K562 (cell line): ENCODE measurements around the gene SSTR5. TPM values are rescaled to one million over a fixed set of nuclear protein-coding genes. Genes with fewer than 3 reads are reported as not detected.

Source experiments
- ATAC-seq: fragments of 200-7000 bp; cut with Tn5 transposase; 3 replicates; pipeline ENCODE4 v1.9.1; 2020; ENCODE audit warnings: moderate library complexity
- BruUV-seq: library from RNA; stranded (reverse); fragments of 400-500 nt; replicated peaks from 2 replicates; lab custom pipeline; 2021; lab: Mats Ljungman, UMichigan
- CTCF ChIA-PET: fragments of 300-600 bp; formaldehyde crosslinking; extraction: SDS; loops from one replicate; lab custom pipeline; 2021; ENCODE audit warnings: low intra/inter-chr PET ratio; lab: Yijun Ruan, JAX
- POLR2A ChIA-PET: fragments of 300-600, 350-650 bp; sonication (Branson Sonifier 250); formaldehyde crosslinking; extraction: SDS; loops from one replicate; lab custom pipeline; 2021; ENCODE audit warnings: antibody characterized with exemption, inconsistent platforms; lab: Yijun Ruan, JAX
- DNase-seq, 4 experiments: peaks; one replicate each; pipeline versions ENCODE4 v3.0.0 to v3.0.0-alpha.2; 2011 to 2018; ENCODE audit warnings: low spot score in 3 of 4, mixed read lengths in 3 of 4; ENCODE audit errors: extremely low read depth in 1 of 4
- FAIRE-seq: peaks from 2 replicates; lab custom pipeline; 2011; peaks lifted over from hg19 to GRCh38; lab: Jason Lieb, UNC
- H2AFZ ChIP-seq: 2 replicates; pipeline ENCODE4 v1.6.0; 2011; ENCODE audit warnings: low read depth, low read length, control low read depth, inconsistent platforms
- H3K27ac ChIP-seq: fragments of 200-600 bp; 3 replicates; pipeline ENCODE4 v1.8.0; 2011; ENCODE audit warnings: low read depth, mild to moderate bottlenecking, control low read depth, inconsistent platforms, low read length, moderate library complexity, mixed read lengths; ENCODE audit errors: extremely low read depth
- H3K27me3 ChIP-seq, 2 experiments: fragments of 300-600 bp in 1 of 2; 2 replicates in 1 of 2; 3 replicates in 1 of 2; pipeline versions ENCODE4 v1.6.0 to v1.8.0; 2011; ENCODE audit warnings: inconsistent platforms in 2 of 2, low read length in 2 of 2, mild to moderate bottlenecking in 1 of 2, mixed read lengths in 1 of 2, moderate library complexity in 1 of 2; ENCODE audit not compliant: control insufficient read depth in 2 of 2, insufficient read depth in 2 of 2
- H3K36me3 ChIP-seq: fragments of 300-600 bp; 3 replicates; pipeline ENCODE4 v1.8.0; 2011; ENCODE audit warnings: mild to moderate bottlenecking, low read length, inconsistent platforms; ENCODE audit not compliant: control insufficient read depth, insufficient read depth
- H3K4me1 ChIP-seq, 2 experiments: fragments of 200-600 bp in 1 of 2; replicated peaks in 1 of 2; 2 replicates in 1 of 2; 3 replicates in 1 of 2; pipeline versions ENCODE4 v1.5.1 to v1.8.0; 2011; ENCODE audit warnings: inconsistent platforms in 2 of 2, low read length in 2 of 2, mild to moderate bottlenecking in 1 of 2, mixed read lengths in 1 of 2, moderate library complexity in 1 of 2; ENCODE audit not compliant: control insufficient read depth in 2 of 2, insufficient read depth in 2 of 2
- H3K4me2 ChIP-seq: 2 replicates; pipeline ENCODE4 v1.6.1; 2011; ENCODE audit warnings: low read length, control low read depth, inconsistent platforms, mixed read lengths; ENCODE audit not compliant: insufficient read depth
- H3K4me3 ChIP-seq: fragments of 200-600 bp; sonication (generic), shearing (Covaris generic); 2 replicates; pipeline ENCODE4 v1.5.1; 2016; ENCODE audit warnings: control low read depth, inconsistent platforms
- H3K79me2 ChIP-seq: fragments of 200-600 bp; 3 replicates; pipeline ENCODE4 v1.8.0; 2011; ENCODE audit warnings: low read length, inconsistent platforms; ENCODE audit not compliant: control insufficient read depth, insufficient read depth
- H3K9ac ChIP-seq, 2 experiments: 2 replicates each; pipeline versions ENCODE4 v1.6.0 to v1.6.1; 2011; ENCODE audit warnings: low read depth in 2 of 2, low read length in 2 of 2, control low read depth in 1 of 2, inconsistent platforms in 1 of 2, mild to moderate bottlenecking in 1 of 2, mixed read lengths in 1 of 2; ENCODE audit not compliant: insufficient read depth in 1 of 2
- H3K9me1 ChIP-seq: one replicate; pipeline ENCODE4 v1.6.0; 2011; ENCODE audit warnings: inconsistent platforms, mild to moderate bottlenecking, low read length, moderate library complexity; ENCODE audit not compliant: control insufficient read depth, insufficient read depth
- H3K9me3 ChIP-seq: replicated peaks from 2 replicates; pipeline ENCODE4 v1.5.1; 2011; ENCODE audit warnings: low read depth, low read length, inconsistent platforms; ENCODE audit not compliant: control insufficient read depth, insufficient read depth
- H4K20me1 ChIP-seq: replicated peaks from 2 replicates; pipeline ENCODE4 v1.6.1; 2011; ENCODE audit warnings: low read length, inconsistent platforms, mixed read lengths; ENCODE audit not compliant: control insufficient read depth, insufficient read depth
- CBX8 ChIP-seq: fragments of 200-600 bp; sonication (generic); IDR thresholded peaks from 2 replicates; pipeline ENCODE4 v1.6.1; 2012; ENCODE audit warnings: borderline replicate concordance, mixed run types, low read depth, mild to moderate bottlenecking, moderate library complexity, mixed read lengths, low read length, control low read depth, inconsistent platforms; ENCODE audit not compliant: poor library complexity, severe bottlenecking; ENCODE audit errors: extremely low read depth
- FOXA1 ChIP-seq: fragments of 450-650 bp; IDR thresholded peaks from 2 replicates; pipeline ENCODE4 v1.6.1; 2016; ENCODE audit warnings: mild to moderate bottlenecking, borderline replicate concordance
- NCOA6 ChIP-seq: fragments of 450-650 bp; IDR thresholded peaks from 2 replicates; pipeline ENCODE4 v1.6.1; 2017; ENCODE audit warnings: mild to moderate bottlenecking
- RB1 ChIP-seq: fragments of 450-650 bp; IDR thresholded peaks from 2 replicates; pipeline ENCODE4 v1.6.1; 2017; ENCODE audit warnings: low read depth, mild to moderate bottlenecking
- SRSF9 ChIP-seq: fragments of 200-400 bp; formaldehyde crosslinking; IDR thresholded peaks from 2 replicates; pipeline ENCODE4 v1.6.1; 2017; ENCODE audit warnings: low read depth, low read length, borderline replicate concordance
- TEAD1 ChIP-seq, 2 experiments: fragments of 450-650 bp in 1 of 2; sonication (generic) in 1 of 2; formaldehyde crosslinking; IDR thresholded peaks; 2 replicates each; pipeline versions ENCODE4 v1.4.0 to v1.8.0; 2020 to 2022; ENCODE audit warnings: mild to moderate bottlenecking in 2 of 2, missing genetic modification reagents in 1 of 2
- ZC3H11A ChIP-seq: IDR thresholded peaks from 2 replicates; pipeline ENCODE4 v1.6.1; 2012; ENCODE audit warnings: low read depth, low read length, improper control_type of control experiment
- ZNF239 ChIP-seq: fragments of 250-450 bp; sonication (Bioruptor Pico); IDR thresholded peaks from 2 replicates; pipeline ENCODE4 v1.4.0; 2020; ENCODE audit warnings: mild to moderate bottlenecking
- WGBS: fragments of 100-300 bp; shearing (Covaris generic); methylation state at CpG from one replicate; pipeline ENCODE4 v1.1.6; 2016; ENCODE audit warnings: low coverage, mixed read lengths; ENCODE audit not compliant: insufficient coverage; ENCODE audit errors: missing lambda C conversion rate; 5-methylcytosine and 5-hydroxymethylcytosine counted together
- in situ Hi-C: fragments of 300-500 bp; cut with MboI; formaldehyde crosslinking; loops from 4 replicates; pipeline ENCODE4 v1.15.0; 2018; ENCODE audit warnings: inconsistent platforms, mixed read lengths
- intact Hi-C: fragments of 100-400 bp; cut with micrococcal nuclease; formaldehyde crosslinking; loops from 2 replicates; pipeline ENCODE4 v1.14.2; 2022
- polyA plus RNA-seq, 8 experiments: library from polyadenylated mRNA; depleted of rRNA in 4 of 8; stranded (reverse) in 5 of 8; unstranded in 3 of 8; fragments of >200 nt; fragmentation: Nextera tagmentation in 2 of 8; fragmentation: Illumina TruSeq in 1 of 8; extraction: Ambion mirVana in 2 of 8; extraction: Trizol in 1 of 8; gene quantifications; 2 replicates each; pipeline versions ENCODE4 v1.2.1 to v1.2.3, GENCODE V29; 2011 to 2014; ENCODE audit warnings: inconsistent platforms in 1 of 8, missing spikeins in 1 of 8
- total RNA-seq, 7 experiments: library from RNA; depleted of rRNA in 6 of 7; stranded (reverse); fragments of >200 nt in 6 of 7; fragmentation: Illumina TruSeq in 2 of 7; extraction: Trizol in 2 of 7; gene quantifications; 2 replicates each; pipeline versions ENCODE4 v1.2.1 to v1.2.3, GENCODE V29; 2011 to 2021; ENCODE audit warnings: low replicate concordance in 1 of 7
- TF ChIP-seq, protein P1 (sequence below): fragments of 250-450 bp; sonication (Bioruptor Pico); IDR thresholded peaks from 2 replicates; pipeline ENCODE4 v1.9.0; 2021; ENCODE audit warnings: mild to moderate bottlenecking, inconsistent platforms
- TF ChIP-seq, protein P2 (sequence below): fragments of 450-650 bp; formaldehyde crosslinking; IDR thresholded peaks from 2 replicates; pipeline ENCODE4 v1.4.0; 2022; ENCODE audit warnings: missing genetic modification characterization

Gene SSTR5
- total and polyA plus RNA-seq, 9 of the 15 experiments (the other 6 are each of a cell fraction or from before 2014, with no cell fraction given), result not detected

DNA sequence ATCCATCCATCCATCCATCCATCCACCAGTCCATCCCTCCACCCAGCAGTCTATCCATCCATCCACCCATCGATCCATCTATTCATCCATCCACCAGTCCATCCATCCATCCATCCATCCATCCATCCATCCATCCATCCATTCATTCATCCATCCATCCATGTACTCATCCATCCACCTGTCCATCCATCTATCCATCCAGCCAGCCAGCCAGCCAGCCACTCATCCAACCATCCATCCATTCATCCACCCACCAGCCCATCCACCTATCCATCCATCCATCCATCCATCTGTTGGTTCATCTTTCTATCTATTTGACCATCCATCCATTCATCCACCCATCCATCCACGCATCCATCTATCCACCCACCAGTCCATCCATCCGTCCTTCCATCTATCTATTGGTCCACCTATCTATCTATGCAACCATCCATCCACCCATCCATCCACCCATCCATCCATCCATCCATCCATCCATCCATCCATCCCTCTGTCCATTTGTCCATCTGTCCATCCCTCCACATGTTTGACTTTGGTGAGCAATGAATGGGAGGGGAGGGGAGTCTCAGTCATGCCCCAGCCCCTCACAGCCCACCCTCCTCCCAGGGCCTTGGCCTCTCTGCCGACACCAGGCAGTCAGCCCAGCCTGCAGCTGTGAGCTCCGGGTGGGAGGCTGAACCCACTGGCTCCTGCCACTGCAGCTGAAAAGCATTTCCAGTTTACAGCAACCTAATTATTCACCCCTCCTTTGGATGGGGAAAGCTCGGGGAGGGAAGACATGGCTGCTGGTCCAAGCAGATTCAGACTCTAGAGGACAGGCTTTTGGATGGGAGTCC lies 38.1 kb upstream of the SSTR5 start:
- Histone ChIP-seq H3K27ac (no peak overlapping the region), H3K27me3 (peaks cover 11 to 57% of the 10 kb centered on the region in 2 experiments; a peak in 3 of 5 replicates), H3K79me2 (no peaks in the 10 kb centered on the region), H3K9me3 (no peaks in the 10 kb centered on the region), H3K9ac (no peak overlapping the region), H3K36me3 (no peaks in the 10 kb centered on the region), H2AFZ (no peak overlapping the region)
- no peak for DNase-seq
- in situ Hi-C loops, result no loop called here
- BruUV-seq, result no TSS peak
- intact Hi-C loops, result no loop called here
- WGBS, result 5% methylated on average over 6 of the region's 6 CpGs
- ChIA-PET CTCF (no interaction called here), POLR2A (interaction anchor here (0.6 kb wide), 1 partner anchor 16 kb away, joined by 3 read pairs; no protein-coding TSS in a partner anchor)
- TF ChIP-seq NCOA6 (no peak), ZNF239 (CRISPR knock-in tag) (no peak), SRSF9 (no peak), ZC3H11A (no peak), FOXA1 (no peak), CBX8 (no peak), RB1 (no peak), TEAD1 (CRISPR knock-in tag; IDR thresholded peaks at IDR 0.05) (no peak)
- TF ChIP-seq, protein P1, sequence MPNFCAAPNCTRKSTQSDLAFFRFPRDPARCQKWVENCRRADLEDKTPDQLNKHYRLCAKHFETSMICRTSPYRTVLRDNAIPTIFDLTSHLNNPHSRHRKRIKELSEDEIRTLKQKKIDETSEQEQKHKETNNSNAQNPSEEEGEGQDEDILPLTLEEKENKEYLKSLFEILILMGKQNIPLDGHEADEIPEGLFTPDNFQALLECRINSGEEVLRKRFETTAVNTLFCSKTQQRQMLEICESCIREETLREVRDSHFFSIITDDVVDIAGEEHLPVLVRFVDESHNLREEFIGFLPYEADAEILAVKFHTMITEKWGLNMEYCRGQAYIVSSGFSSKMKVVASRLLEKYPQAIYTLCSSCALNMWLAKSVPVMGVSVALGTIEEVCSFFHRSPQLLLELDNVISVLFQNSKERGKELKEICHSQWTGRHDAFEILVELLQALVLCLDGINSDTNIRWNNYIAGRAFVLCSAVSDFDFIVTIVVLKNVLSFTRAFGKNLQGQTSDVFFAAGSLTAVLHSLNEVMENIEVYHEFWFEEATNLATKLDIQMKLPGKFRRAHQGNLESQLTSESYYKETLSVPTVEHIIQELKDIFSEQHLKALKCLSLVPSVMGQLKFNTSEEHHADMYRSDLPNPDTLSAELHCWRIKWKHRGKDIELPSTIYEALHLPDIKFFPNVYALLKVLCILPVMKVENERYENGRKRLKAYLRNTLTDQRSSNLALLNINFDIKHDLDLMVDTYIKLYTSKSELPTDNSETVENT (CRISPR knock-in tag), result no peak
- TF ChIP-seq, protein P2, sequence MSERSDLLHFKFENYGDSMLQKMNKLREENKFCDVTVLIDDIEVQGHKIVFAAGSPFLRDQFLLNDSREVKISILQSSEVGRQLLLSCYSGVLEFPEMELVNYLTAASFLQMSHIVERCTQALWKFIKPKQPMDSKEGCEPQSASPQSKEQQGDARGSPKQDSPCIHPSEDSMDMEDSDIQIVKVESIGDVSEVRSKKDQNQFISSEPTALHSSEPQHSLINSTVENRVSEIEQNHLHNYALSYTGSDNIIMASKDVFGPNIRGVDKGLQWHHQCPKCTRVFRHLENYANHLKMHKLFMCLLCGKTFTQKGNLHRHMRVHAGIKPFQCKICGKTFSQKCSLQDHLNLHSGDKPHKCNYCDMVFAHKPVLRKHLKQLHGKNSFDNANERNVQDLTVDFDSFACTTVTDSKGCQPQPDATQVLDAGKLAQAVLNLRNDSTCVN (CRISPR knock-in tag), result no peak
- TF ChIP-seq, all 486 proteins: peak for 0
- ATAC-seq (no peak), FAIRE-seq (no peak)
- no peak overlapping the region for H3K4me3 ChIP-seq
- no peak overlapping the region for H3K4me2 ChIP-seq
- no peaks in the 10 kb centered on the region for H3K9me1 ChIP-seq
- H3K4me1 ChIP-seq, result peaks cover 0 to 32% of the 10 kb centered on the region in 2 experiments; a peak in 2 of 5 replicates
- peaks cover 11% of the 10 kb centered on the region; the same call in 1 of the 2 replicates for H4K20me1 ChIP-seq
